Measurements from ENCODE around the gene KNSTRN.

The KNSTRN gene

GRCh38 chr15:40436892-40437751 is 54.6 kb downstream of the KNSTRN start:
- no peak for DNase-seq

- no peak for DNase-seq
Measured at GRCh38 chr15:40437752-40438687, 55.5 kb downstream of the KNSTRN start.

GRCh38 chr15:40438712-40439111 is 56.2 kb downstream of the KNSTRN start:
- no peak for DNase-seq

GRCh38 chr15:40439461-40439959 is 57.0 kb downstream of the KNSTRN start:
- no peak for DNase-seq

- no peak for DNase-seq
Measured at GRCh38 chr15:40439960-40440742, 57.6 kb downstream of the KNSTRN start.

GRCh38 chr15:40440743-40441564 is 58.4 kb downstream of the KNSTRN start, which contains the start of gene BAHD1:
TSS of gene BAHD1 (plus strand) at chr15:40440953. CDS start at chr15:40458465, 17,512 bp downstream.
- peak; percentile 98 for DNase-seq

- DNase-seq = peak; percentile 32
Measured at GRCh38 chr15:40441565-40442531, 59.3 kb downstream of the KNSTRN start.

- DNase-seq = no peak
Measured at GRCh38 chr15:40443255-40443654, 60.7 kb downstream of the KNSTRN start.

GRCh38 chr15:40443846-40444245 is 61.3 kb downstream of the KNSTRN start:
- no peak for DNase-seq
